GM12864 (cell line): ENCODE results near the gene BTG1.

ENCODE experiments used
- DNase-seq: peaks from one replicate; pipeline ENCODE4 v3.0.0-alpha.2; 2011; ENCODE audit warnings: low read depth
- H3K4me3 ChIP-seq: 2 replicates; pipeline ENCODE4 v1.5.1; 2011; ENCODE audit warnings: mild to moderate bottlenecking, low read depth, low read length, control low read depth
- CTCF ChIP-seq: IDR thresholded peaks from 2 replicates; pipeline ENCODE4 v1.5.1; 2011; ENCODE audit warnings: low read depth, mild to moderate bottlenecking, moderate library complexity, low read length, control low read depth, inconsistent platforms; ENCODE audit errors: missing control alignments

The BTG1 gene, protein sequence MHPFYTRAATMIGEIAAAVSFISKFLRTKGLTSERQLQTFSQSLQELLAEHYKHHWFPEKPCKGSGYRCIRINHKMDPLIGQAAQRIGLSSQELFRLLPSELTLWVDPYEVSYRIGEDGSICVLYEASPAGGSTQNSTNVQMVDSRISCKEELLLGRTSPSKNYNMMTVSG

GRCh38 chr12:92145731-92146496 lies at the start of gene BTG1:
BTG1 (minus strand) TSS chr12:92145846; CDS start chr12:92145535, 311 bp downstream.
- H3K4me3 ChIP-seq: peak within 1 kb of the TSS; percentile 99
- no peak for TF ChIP-seq CTCF
- peak; percentile 99 for DNase-seq

DNA sequence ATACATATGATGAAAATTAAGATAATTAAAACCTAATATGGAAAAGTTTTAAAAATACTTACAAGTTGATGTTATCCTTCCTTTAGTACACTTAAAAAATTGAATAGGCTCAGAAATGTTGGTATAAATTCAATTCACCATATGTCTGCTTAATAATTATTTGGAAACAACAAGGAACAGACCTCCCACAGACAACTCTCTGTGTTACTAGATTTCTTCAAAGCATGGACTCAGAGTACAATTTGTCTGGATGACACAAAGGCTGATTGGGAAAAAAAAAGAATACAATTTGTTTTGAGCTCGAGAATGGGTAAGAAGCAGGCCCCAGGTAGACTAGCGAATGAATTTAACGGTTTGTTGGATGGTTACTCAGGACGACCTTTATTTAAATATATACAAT lies 48.9 kb upstream of the BTG1 start:
- DNase-seq: no peak
- H3K4me3 ChIP-seq: no peak overlapping the region
- no peak for TF ChIP-seq CTCF

DNA sequence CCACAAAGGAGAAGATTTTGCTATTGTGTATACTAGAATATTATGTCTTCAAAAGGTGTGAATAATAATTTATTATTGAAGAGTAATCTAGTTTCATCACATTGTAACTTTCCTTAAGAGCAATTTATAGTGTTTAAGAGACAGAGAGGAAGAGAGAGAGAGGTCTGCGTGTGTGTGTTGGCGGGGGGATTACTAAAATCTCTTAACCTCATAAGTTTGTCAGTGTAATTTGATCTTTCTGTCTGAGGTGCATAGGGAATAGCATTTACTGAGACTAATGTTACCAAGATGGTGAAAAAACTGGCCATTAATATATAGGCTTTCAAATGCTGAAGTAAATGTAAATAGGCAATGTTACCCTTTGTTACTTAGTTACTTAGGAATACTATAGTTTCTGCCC lies 48.2 kb upstream of the BTG1 start:
- no peak for TF ChIP-seq CTCF
- no peak overlapping the region for H3K4me3 ChIP-seq
- DNase-seq: no peak

DNA sequence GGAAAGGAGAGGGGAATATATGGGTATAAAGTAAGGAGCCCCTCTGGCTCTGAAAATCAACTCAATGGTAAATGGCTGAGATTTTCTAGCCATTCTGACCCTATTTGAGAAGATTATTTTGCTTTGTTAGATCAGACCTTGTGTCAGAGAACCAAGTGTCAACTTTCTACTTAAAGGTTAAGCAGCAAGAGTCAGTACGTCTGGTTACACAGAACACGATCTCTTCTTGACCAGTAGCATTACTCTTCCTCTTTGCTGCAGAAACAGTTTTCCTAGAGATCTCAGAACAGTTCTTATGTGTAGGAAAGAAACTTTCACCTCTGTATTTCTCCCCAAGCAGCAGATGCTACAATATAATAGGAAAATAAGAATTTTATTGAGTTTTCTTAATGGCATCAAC lies 47.4 kb upstream of the BTG1 start:
- TF ChIP-seq CTCF: no peak
- no peak overlapping the region for H3K4me3 ChIP-seq
- DNase-seq: no peak

DNA sequence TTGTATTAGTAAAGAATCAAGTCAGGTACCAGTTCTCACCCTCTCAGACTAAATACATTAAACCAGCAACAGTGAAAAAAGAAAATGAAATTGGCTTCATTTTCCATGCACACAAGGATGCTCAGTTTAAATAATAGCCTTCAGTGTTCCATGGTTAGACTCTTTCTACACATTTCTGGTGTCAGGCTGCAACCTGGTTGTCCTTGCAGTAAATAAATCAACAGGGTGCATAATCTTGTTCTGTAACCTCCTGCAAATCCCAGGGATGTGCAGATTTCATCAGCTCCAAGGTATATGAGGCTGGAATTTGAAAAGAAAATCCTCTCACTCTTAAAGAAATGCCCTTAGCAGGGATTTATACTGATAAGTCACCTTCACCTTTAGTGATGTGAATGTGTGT lies 46.7 kb upstream of the BTG1 start:
- no peak for TF ChIP-seq CTCF
- H3K4me3 ChIP-seq: no peak overlapping the region
- no peak for DNase-seq

- DNase-seq: no peak
- H3K4me3 ChIP-seq: no peak overlapping the region
- no peak for TF ChIP-seq CTCF
Observed at GRCh38 chr12:92191061-92191460, 45.4 kb upstream of the BTG1 start.
